NB4 (cell line): ENCODE results near the gene GGNBP2.

Source experiments
- DNase-seq: peaks from one replicate; pipeline ENCODE4 v3.0.0; 2010; ENCODE audit warnings: low read depth
- H3K4me3 ChIP-seq: one replicate; pipeline ENCODE4 v1.5.1; 2011; ENCODE audit warnings: mild to moderate bottlenecking, low read depth, low read length, moderate library complexity
- MYC ChIP-seq: IDR thresholded peaks from 2 replicates; pipeline ENCODE4 v1.6.1; 2011; ENCODE audit warnings: low read depth, low read length
- POLR2A ChIP-seq: IDR thresholded peaks from 2 replicates; pipeline ENCODE4 v1.6.1; 2011; ENCODE audit warnings: mild to moderate bottlenecking; ENCODE audit not compliant: insufficient read length; ENCODE audit errors: extremely low read depth
- TF ChIP-seq, protein P1 (sequence below): IDR thresholded peaks from one replicate; pipeline ENCODE4 v1.5.1; 2012; ENCODE audit warnings: low read depth, low read length
- TF ChIP-seq, protein P2 (sequence below): IDR thresholded peaks from 2 replicates; pipeline ENCODE4 v1.6.1; 2011; ENCODE audit warnings: low read depth, low read length

GGNBP2 gene

DNA sequence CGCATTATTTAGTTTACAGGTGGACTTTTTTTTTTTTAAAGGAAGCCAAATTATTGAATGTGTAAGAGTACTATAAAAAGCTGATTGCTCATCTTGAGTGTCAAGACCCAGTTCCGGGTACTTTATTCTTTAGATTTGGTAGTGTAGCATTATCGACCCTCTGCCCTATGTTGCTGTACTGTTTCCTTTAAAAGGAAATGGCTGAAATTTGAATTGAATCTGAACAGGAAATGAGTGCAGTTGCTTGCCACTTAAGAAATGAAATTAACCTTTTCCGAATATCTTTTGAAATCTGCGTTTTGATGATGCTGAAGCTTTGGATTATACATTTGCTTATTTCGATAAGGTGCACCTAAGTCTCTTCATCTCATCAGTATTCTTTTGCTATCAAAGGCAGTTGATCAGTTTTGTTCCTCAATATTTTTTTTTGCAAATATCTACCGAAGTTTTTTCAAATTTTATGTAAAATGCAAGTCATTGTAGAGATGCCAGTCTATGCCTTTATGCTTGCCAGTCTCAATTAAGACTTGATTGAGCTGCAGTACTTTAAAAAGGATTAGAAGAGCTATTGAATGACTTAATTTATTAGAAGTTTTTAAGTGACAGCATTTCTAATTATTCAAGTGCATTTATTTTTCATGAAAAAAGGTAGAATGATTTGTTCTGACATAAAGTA, 1.8 kb downstream of the GGNBP2 start:
- H3K4me3 ChIP-seq = peak overlapping the region; percentile 84
- DNase-seq = peak; percentile 40
- TF ChIP-seq, protein P1, sequence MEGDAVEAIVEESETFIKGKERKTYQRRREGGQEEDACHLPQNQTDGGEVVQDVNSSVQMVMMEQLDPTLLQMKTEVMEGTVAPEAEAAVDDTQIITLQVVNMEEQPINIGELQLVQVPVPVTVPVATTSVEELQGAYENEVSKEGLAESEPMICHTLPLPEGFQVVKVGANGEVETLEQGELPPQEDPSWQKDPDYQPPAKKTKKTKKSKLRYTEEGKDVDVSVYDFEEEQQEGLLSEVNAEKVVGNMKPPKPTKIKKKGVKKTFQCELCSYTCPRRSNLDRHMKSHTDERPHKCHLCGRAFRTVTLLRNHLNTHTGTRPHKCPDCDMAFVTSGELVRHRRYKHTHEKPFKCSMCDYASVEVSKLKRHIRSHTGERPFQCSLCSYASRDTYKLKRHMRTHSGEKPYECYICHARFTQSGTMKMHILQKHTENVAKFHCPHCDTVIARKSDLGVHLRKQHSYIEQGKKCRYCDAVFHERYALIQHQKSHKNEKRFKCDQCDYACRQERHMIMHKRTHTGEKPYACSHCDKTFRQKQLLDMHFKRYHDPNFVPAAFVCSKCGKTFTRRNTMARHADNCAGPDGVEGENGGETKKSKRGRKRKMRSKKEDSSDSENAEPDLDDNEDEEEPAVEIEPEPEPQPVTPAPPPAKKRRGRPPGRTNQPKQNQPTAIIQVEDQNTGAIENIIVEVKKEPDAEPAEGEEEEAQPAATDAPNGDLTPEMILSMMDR = no peak
- TF ChIP-seq MYC = no peak
- no peak for TF ChIP-seq POLR2A
- TF ChIP-seq, protein P2, sequence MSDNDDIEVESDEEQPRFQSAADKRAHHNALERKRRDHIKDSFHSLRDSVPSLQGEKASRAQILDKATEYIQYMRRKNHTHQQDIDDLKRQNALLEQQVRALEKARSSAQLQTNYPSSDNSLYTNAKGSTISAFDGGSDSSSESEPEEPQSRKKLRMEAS = no peak

- peak overlapping the region; percentile 84 for H3K4me3 ChIP-seq
- TF ChIP-seq POLR2A (no peak), MYC (no peak)
- TF ChIP-seq, protein P2 = no peak
- TF ChIP-seq, protein P1 = no peak
- DNase-seq = no peak
These were observed 3.1 kb downstream of the GGNBP2 start for GRCh38 chr17:36547776-36548175.

GRCh38 chr17:36550491-36551417, 6.0 kb downstream of the GGNBP2 start:
- peak; percentile 39 for DNase-seq
- TF ChIP-seq POLR2A (no peak), MYC (no peak)
- TF ChIP-seq, protein P1 = no peak
- TF ChIP-seq, protein P2 = no peak

DNA sequence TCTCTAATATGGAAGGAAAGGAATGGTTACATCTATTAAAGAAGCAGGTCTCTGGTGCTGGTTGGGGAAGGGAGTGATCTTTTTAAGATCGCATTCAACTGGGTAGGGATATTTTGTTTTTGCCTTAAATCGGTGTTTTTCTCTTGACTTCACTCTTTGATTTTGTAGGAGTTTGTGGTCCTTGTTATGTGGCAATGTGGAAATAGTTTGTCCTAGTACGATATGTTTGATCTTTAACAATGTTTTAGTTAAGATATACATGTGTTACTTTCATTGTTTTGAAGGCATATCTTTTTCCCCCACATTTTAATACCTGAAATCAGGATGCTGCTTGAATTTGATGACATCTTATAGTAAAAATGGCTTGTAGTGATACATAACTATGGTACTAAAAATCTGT, 8.7 kb downstream of the GGNBP2 start:
- DNase-seq = no peak
- TF ChIP-seq, protein P1 = no peak
- TF ChIP-seq, protein P2 = no peak
- TF ChIP-seq MYC (no peak), POLR2A (no peak)
- no peak overlapping the region for H3K4me3 ChIP-seq

More at GRCh38 chr17:36550491-36551417, 6.0 kb downstream of the GGNBP2 start:
- H3K4me3 ChIP-seq = no peak overlapping the region

DNA sequence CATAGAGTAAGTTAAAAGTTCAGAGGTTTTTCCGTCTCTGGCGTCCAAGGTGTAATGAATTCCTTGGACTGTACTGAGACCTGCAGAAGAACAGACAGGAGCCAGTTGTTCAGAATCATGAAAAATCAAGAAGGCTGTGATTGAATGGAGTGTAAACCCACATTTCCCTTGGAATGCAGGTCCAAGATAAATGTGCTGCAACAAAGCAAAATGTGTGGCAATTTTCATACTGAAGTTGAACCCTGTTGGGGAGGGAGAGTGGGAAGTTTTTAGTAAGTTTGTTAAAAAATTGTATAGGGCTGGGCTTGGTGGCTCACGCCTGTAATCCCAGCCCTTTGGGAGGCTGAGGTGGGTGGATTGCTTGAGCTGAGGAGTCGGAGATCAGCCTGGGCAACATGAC, 21.4 kb downstream of the GGNBP2 start:
- TF ChIP-seq, protein P2 = no peak
- TF ChIP-seq, protein P1 = no peak
- TF ChIP-seq MYC = no peak
- TF ChIP-seq POLR2A = no peak
- DNase-seq = no peak
- H3K4me3 ChIP-seq = no peak overlapping the region
